ENCODE data around the gene DTX3.

- TF ChIP-seq, protein P1, sequence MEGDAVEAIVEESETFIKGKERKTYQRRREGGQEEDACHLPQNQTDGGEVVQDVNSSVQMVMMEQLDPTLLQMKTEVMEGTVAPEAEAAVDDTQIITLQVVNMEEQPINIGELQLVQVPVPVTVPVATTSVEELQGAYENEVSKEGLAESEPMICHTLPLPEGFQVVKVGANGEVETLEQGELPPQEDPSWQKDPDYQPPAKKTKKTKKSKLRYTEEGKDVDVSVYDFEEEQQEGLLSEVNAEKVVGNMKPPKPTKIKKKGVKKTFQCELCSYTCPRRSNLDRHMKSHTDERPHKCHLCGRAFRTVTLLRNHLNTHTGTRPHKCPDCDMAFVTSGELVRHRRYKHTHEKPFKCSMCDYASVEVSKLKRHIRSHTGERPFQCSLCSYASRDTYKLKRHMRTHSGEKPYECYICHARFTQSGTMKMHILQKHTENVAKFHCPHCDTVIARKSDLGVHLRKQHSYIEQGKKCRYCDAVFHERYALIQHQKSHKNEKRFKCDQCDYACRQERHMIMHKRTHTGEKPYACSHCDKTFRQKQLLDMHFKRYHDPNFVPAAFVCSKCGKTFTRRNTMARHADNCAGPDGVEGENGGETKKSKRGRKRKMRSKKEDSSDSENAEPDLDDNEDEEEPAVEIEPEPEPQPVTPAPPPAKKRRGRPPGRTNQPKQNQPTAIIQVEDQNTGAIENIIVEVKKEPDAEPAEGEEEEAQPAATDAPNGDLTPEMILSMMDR (IDR thresholded peaks at IDR 0.05 in 4 of 5, conservative IDR thresholded peaks at IDR 0.05 in 1 of 5) = no peak
- no peak for TF ChIP-seq POLR2A (IDR thresholded peaks at IDR 0.05)
Measured at GRCh38 chr12:57579677-57580465, 24.8 kb upstream of the DTX3 start.

Measured in gastrocnemius medialis (tissue), 4 donors.